ENCODE data around the gene MFAP3.

DNA sequence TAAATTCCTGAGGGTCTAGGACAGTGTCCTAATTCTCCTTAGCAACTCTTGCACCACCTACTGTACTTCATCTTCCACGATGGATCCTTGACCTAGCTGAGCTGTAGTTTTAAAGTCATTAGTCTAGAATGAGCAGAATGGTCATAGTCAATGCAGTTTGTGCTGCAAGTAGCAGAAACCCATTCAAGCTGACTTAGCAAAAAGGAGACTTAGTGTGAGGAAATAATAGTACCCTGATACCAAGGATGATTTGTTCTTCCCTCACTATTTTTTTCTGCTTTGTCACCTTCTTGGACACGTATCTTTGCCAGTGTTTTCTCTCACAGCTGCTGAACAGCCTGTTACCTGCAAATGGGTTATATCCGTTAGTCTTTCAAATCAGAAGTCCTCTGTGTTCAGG lies 5.3 kb downstream of the MFAP3 start:
- TF ChIP-seq POLR2A (IDR thresholded peaks at IDR 0.05) = no peak
- TF ChIP-seq, protein P1, sequence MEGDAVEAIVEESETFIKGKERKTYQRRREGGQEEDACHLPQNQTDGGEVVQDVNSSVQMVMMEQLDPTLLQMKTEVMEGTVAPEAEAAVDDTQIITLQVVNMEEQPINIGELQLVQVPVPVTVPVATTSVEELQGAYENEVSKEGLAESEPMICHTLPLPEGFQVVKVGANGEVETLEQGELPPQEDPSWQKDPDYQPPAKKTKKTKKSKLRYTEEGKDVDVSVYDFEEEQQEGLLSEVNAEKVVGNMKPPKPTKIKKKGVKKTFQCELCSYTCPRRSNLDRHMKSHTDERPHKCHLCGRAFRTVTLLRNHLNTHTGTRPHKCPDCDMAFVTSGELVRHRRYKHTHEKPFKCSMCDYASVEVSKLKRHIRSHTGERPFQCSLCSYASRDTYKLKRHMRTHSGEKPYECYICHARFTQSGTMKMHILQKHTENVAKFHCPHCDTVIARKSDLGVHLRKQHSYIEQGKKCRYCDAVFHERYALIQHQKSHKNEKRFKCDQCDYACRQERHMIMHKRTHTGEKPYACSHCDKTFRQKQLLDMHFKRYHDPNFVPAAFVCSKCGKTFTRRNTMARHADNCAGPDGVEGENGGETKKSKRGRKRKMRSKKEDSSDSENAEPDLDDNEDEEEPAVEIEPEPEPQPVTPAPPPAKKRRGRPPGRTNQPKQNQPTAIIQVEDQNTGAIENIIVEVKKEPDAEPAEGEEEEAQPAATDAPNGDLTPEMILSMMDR (IDR thresholded peaks at IDR 0.05) = no peak

Measured in Peyer's patch (tissue), 4 donors.